ENCODE data around the gene MRPL22. TPM values are rescaled to one million over a fixed set of nuclear protein-coding genes. Genes with fewer than 3 reads are reported as not detected.

The MRPL22 gene
- total and polyA plus RNA-seq, 4 donors = 12.5 to 57.3 (median 20.9) TPM

DNA sequence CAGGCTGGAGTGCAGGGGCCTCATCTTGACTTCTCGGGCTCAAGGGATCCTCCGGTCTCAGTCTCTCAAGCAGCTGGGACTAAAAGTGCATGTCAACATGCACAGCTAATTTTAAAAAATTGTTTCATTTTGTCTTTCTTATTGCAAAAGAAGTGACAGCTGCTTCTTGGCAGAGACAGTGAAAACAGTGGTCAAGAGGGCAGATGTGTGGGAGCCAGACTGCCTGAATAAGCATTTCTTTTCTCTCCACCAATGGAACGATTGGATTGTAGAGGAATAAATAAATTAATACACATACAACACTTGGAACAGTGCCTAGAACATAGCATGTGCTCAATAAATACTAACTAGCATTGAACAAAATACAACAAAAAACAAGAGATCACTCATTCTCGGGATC, 45.3 kb downstream of the MRPL22 start:
- DNase-seq (ENCODE audit: low spot score) = no peak
- H3K4me1 ChIP-seq (ENCODE audit: control insufficient read depth in 4 of 4, insufficient read depth in 4 of 4, low read length in 3 of 4) = no peaks in the 10 kb centered on the region
- WGBS = 72% methylated on average over 4 of the region's 4 CpGs

DNA sequence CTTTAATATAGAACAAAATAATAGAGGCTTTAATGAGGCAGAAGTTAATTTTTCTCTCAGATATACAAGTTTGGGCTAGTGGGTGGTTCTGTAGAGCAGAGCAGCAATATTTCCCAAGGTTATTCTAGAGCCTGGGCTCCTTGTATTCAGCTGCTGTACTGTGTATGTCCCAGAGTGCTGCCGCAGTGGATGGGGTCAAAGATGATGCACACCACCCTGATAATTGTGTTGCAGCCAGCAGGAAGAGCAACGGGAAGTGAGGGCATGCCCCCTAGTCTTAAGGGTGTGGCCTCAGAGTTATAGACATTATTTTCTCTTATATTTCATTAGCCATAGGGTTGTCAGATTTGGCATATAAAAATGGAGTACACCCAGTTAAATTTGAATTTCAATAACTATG, 48.8 kb downstream of the MRPL22 start:
- Histone ChIP-seq H3K4me3 (ENCODE audit: low read depth in 1 of 3, low read length in 3 of 3) (no peak overlapping the region), H3K27ac (ENCODE audit: low read depth in 1 of 2, low read length in 2 of 2) (no peak overlapping the region), H3K9ac (ENCODE audit: low read depth in 1 of 2, low read length in 2 of 2) (no peak overlapping the region), H3K9me3 (ENCODE audit: control insufficient read depth in 4 of 4, low read length in 3 of 4) (no peaks in the 10 kb centered on the region), H3K27me3 (ENCODE audit: control insufficient read depth in 4 of 4, insufficient read depth in 4 of 4, low read length in 3 of 4) (no peaks in the 10 kb centered on the region), H3K4me1 (ENCODE audit: control insufficient read depth in 4 of 4, insufficient read depth in 4 of 4, low read length in 3 of 4) (no peaks in the 10 kb centered on the region), H3K36me3 (ENCODE audit: control insufficient read depth in 4 of 4, insufficient read depth in 3 of 4, low read depth in 1 of 4, low read length in 3 of 4) (no peaks in the 10 kb centered on the region)
- WGBS = 46% methylated on average over 2 of the region's 2 CpGs
- no peak for DNase-seq (ENCODE audit: low spot score)
- TF ChIP-seq NR2F2 (IDR thresholded peaks at IDR 0.05) (peak; percentile 38), EGR1 (IDR thresholded peaks at IDR 0.05; ENCODE audit: low read depth in 2 of 2) (no peak), SP1 (IDR thresholded peaks at IDR 0.05) (no peak)

More for the DNA sequence above, 45.3 kb downstream of the MRPL22 start:
- H3K9ac ChIP-seq (ENCODE audit: low read depth in 1 of 2, low read length in 2 of 2) = no peak overlapping the region
- TF ChIP-seq RAD21 (IDR thresholded peaks at IDR 0.05) = no peak
- no peak for TF ChIP-seq JUND (IDR thresholded peaks at IDR 0.05)
- no peak for TF ChIP-seq SP1 (IDR thresholded peaks at IDR 0.05)
- TF ChIP-seq FOXA1 (IDR thresholded peaks at IDR 0.05) = no peak
- no peak for TF ChIP-seq YY1 (IDR thresholded peaks at IDR 0.05)
- H3K9me3 ChIP-seq (ENCODE audit: control insufficient read depth in 4 of 4, low read length in 3 of 4) = no peaks in the 10 kb centered on the region
- no peak overlapping the region for H3K4me3 ChIP-seq (ENCODE audit: low read depth in 1 of 3, low read length in 3 of 3)
- no peaks in the 10 kb centered on the region for H3K27me3 ChIP-seq (ENCODE audit: control insufficient read depth in 4 of 4, insufficient read depth in 4 of 4, low read length in 3 of 4)
- no peaks in the 10 kb centered on the region for H3K36me3 ChIP-seq (ENCODE audit: control insufficient read depth in 4 of 4, insufficient read depth in 3 of 4, low read depth in 1 of 4, low read length in 3 of 4)
- no peak overlapping the region for H3K27ac ChIP-seq (ENCODE audit: low read depth in 1 of 2, low read length in 2 of 2)

- DNase-seq (ENCODE audit: low spot score) = no peak
- TF ChIP-seq EGR1 (IDR thresholded peaks at IDR 0.05; ENCODE audit: low read depth in 2 of 2) = no peak
- TF ChIP-seq, protein P1, sequence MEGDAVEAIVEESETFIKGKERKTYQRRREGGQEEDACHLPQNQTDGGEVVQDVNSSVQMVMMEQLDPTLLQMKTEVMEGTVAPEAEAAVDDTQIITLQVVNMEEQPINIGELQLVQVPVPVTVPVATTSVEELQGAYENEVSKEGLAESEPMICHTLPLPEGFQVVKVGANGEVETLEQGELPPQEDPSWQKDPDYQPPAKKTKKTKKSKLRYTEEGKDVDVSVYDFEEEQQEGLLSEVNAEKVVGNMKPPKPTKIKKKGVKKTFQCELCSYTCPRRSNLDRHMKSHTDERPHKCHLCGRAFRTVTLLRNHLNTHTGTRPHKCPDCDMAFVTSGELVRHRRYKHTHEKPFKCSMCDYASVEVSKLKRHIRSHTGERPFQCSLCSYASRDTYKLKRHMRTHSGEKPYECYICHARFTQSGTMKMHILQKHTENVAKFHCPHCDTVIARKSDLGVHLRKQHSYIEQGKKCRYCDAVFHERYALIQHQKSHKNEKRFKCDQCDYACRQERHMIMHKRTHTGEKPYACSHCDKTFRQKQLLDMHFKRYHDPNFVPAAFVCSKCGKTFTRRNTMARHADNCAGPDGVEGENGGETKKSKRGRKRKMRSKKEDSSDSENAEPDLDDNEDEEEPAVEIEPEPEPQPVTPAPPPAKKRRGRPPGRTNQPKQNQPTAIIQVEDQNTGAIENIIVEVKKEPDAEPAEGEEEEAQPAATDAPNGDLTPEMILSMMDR (IDR thresholded peaks at IDR 0.05; ENCODE audit: low read depth, low read length, missing input control) = no peak
- Histone ChIP-seq H3K36me3 (ENCODE audit: control insufficient read depth in 4 of 4, insufficient read depth in 3 of 4, low read depth in 1 of 4, low read length in 3 of 4) (no peaks in the 10 kb centered on the region), H3K4me1 (ENCODE audit: control insufficient read depth in 4 of 4, insufficient read depth in 4 of 4, low read length in 3 of 4) (no peaks in the 10 kb centered on the region), H3K27me3 (ENCODE audit: control insufficient read depth in 4 of 4, insufficient read depth in 4 of 4, low read length in 3 of 4) (no peaks in the 10 kb centered on the region), H3K9ac (ENCODE audit: low read depth in 1 of 2, low read length in 2 of 2) (no peak overlapping the region), H3K27ac (ENCODE audit: low read depth in 1 of 2, low read length in 2 of 2) (no peak overlapping the region), H3K4me3 (ENCODE audit: low read depth in 1 of 3, low read length in 3 of 3) (no peak overlapping the region), H3K9me3 (ENCODE audit: control insufficient read depth in 4 of 4, low read length in 3 of 4) (no peaks in the 10 kb centered on the region)
- WGBS = 84% methylated on average over 2 of the region's 2 CpGs
Measured at GRCh38 chr5:154993461-154993860, 52.6 kb downstream of the MRPL22 start.

DNA sequence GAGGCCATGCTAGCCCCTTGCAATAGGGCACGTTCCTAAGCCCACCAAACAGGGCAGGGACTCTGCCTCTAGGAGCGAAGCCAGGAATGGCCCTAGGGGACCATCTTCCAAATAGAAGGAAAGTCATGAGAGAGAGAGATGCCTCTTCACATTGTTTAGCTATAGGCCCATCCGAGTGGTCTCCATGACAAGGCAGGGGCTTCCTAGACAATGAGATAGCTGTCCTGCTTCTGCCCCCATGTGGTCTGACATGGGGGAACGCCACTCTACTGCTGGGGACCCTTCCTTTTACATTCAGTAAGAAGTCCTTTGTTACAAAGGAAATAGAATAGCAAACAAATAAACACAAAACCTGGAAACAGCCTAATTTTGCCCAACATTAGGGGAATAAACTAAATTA, 54.8 kb downstream of the MRPL22 start:
- TF ChIP-seq, protein P2, sequence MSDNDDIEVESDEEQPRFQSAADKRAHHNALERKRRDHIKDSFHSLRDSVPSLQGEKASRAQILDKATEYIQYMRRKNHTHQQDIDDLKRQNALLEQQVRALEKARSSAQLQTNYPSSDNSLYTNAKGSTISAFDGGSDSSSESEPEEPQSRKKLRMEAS (IDR thresholded peaks at IDR 0.05) = no peak
- TF ChIP-seq ATF3 (IDR thresholded peaks at IDR 0.05) = no peak
- no peak for TF ChIP-seq HNF4A (conservative IDR thresholded peaks at IDR 0.05)
- TF ChIP-seq SP1 (IDR thresholded peaks at IDR 0.05) = no peak
- no peak for TF ChIP-seq TAF1 (conservative IDR thresholded peaks at IDR 0.05)
- no peak for TF ChIP-seq YY1 (IDR thresholded peaks at IDR 0.05)
- no peak for TF ChIP-seq RXRA (IDR thresholded peaks at IDR 0.05)
- TF ChIP-seq EGR1 (IDR thresholded peaks at IDR 0.05; ENCODE audit: low read depth in 2 of 2) = no peak
- no peak for TF ChIP-seq FOXA1 (IDR thresholded peaks at IDR 0.05)
- no peak for TF ChIP-seq ZBTB33 (IDR thresholded peaks at IDR 0.05)
- TF ChIP-seq, protein P1 (IDR thresholded peaks at IDR 0.05; ENCODE audit: low read depth, low read length, missing input control) = no peak
- TF ChIP-seq HNF4G (IDR thresholded peaks at IDR 0.05) = no peak
- TF ChIP-seq JUND (IDR thresholded peaks at IDR 0.05) = no peak
- TF ChIP-seq NR2F2 (IDR thresholded peaks at IDR 0.05) = no peak

More for the DNA sequence above, 54.8 kb downstream of the MRPL22 start:
- Histone ChIP-seq H3K9me3 (ENCODE audit: control insufficient read depth in 4 of 4, low read length in 3 of 4) (no peaks in the 10 kb centered on the region), H3K27me3 (ENCODE audit: control insufficient read depth in 4 of 4, insufficient read depth in 4 of 4, low read length in 3 of 4) (no peaks in the 10 kb centered on the region), H3K9ac (ENCODE audit: low read depth in 1 of 2, low read length in 2 of 2) (no peak overlapping the region), H3K4me1 (ENCODE audit: control insufficient read depth in 4 of 4, insufficient read depth in 4 of 4, low read length in 3 of 4) (no peaks in the 10 kb centered on the region), H3K27ac (ENCODE audit: low read depth in 1 of 2, low read length in 2 of 2) (no peak overlapping the region), H3K36me3 (ENCODE audit: control insufficient read depth in 4 of 4, insufficient read depth in 3 of 4, low read depth in 1 of 4, low read length in 3 of 4) (no peaks in the 10 kb centered on the region), H3K4me3 (ENCODE audit: low read depth in 1 of 3, low read length in 3 of 3) (no peak overlapping the region)
- no peak for DNase-seq (ENCODE audit: low spot score)
- 68% methylated on average over 4 of the region's 4 CpGs for WGBS

Measured in liver (tissue), 9 donors.